Stomach smooth muscle (tissue), 2 donors: Measurements from ENCODE around the gene DMXL2.
A peak's percentile ranks its signal among the peaks of the same experiment; 100 is the strongest.
"Not testable (repeated sequence)": the region's sequence is repeated elsewhere in the genome, so short reads cannot be mapped to it uniquely, and the experiment has no call there.

Experiments used
- H3K27ac ChIP-seq: one replicate; pipeline ENCODE4 v1.7.0; 2013; ENCODE audit warnings: mild to moderate bottlenecking, low read length, inconsistent platforms
- H3K27me3 ChIP-seq, 2 donors: one replicate each; pipeline ENCODE4 v1.7.0; 2013; ENCODE audit warnings: low read length in 2 of 2; ENCODE audit not compliant: insufficient read depth in 2 of 2, control insufficient read depth in 1 of 2
- H3K36me3 ChIP-seq, 2 donors: one replicate each; pipeline ENCODE4 v1.7.0; 2013; ENCODE audit warnings: low read length in 2 of 2; ENCODE audit not compliant: control insufficient read depth in 2 of 2, insufficient read depth in 2 of 2
- H3K4me1 ChIP-seq: one replicate; pipeline ENCODE4 v1.7.0; 2013; ENCODE audit warnings: low read length; ENCODE audit not compliant: control insufficient read depth, insufficient read depth
- H3K4me3 ChIP-seq, 2 donors: one replicate each; pipeline ENCODE4 v1.7.0; 2013; ENCODE audit warnings: low read length in 2 of 2
- H3K9ac ChIP-seq, 2 donors: one replicate each; pipeline ENCODE4 v1.7.0; 2013; ENCODE audit warnings: low read length in 2 of 2, mild to moderate bottlenecking in 1 of 2
- H3K9me3 ChIP-seq, 2 donors: one replicate each; pipeline ENCODE4 v1.7.0; 2013; ENCODE audit warnings: low read length in 2 of 2; ENCODE audit not compliant: control insufficient read depth in 2 of 2
- donor health status: healthy.
- donor health status: Pancreatic carcinoma.

The DMXL2 gene

GRCh38 chr15:51622604-51623370, at the start of gene DMXL2:
TSS of gene DMXL2 (minus strand) at chr15:51622771. CDS start at chr15:51622545, 226 bp downstream.
- Histone ChIP-seq H3K4me3 (peak within 1 kb of the TSS; percentile 81 to 90), H3K36me3 (no peaks in the 10 kb centered on the region), H3K27ac (peak within 1 kb of the TSS; percentile 47), H3K4me1 (no peaks in the 10 kb centered on the region), H3K9me3 (no peaks in the 10 kb centered on the region), H3K27me3 (no peaks in the 10 kb centered on the region), H3K9ac (peak within 1 kb of the TSS; percentile 62 to 75)

GRCh38 chr15:51672155-51672687, 49.6 kb upstream of the DMXL2 start:
- Histone ChIP-seq H3K36me3 (no peaks in the 10 kb centered on the region), H3K9ac (no peak overlapping the region), H3K27ac (no peak overlapping the region), H3K27me3 (peaks cover 0 to 9% of the 10 kb centered on the region in 2 donors), H3K4me1 (no peaks in the 10 kb centered on the region), H3K9me3 (no peaks in the 10 kb centered on the region), H3K4me3 (no peak overlapping the region)

- H3K36me3 ChIP-seq, result no peaks in the 10 kb centered on the region
- no peak overlapping the region for H3K27ac ChIP-seq
- H3K27me3 ChIP-seq, result peaks cover 0 to 7% of the 10 kb centered on the region in 2 donors
- H3K4me3 ChIP-seq, result no peak overlapping the region
- no peak overlapping the region for H3K9ac ChIP-seq
- no peaks in the 10 kb centered on the region for H3K4me1 ChIP-seq
- no peaks in the 10 kb centered on the region for H3K9me3 ChIP-seq
Observed at GRCh38 chr15:51669381-51669780, 46.8 kb upstream of the DMXL2 start.

GRCh38 chr15:51668446-51668845, 45.9 kb upstream of the DMXL2 start:
- Histone ChIP-seq H3K4me3 (no peak overlapping the region), H3K36me3 (no peaks in the 10 kb centered on the region), H3K4me1 (no peaks in the 10 kb centered on the region), H3K9ac (no peak overlapping the region), H3K9me3 (no peaks in the 10 kb centered on the region), H3K27me3 (peaks cover 0 to 7% of the 10 kb centered on the region in 2 donors), H3K27ac (no peak overlapping the region)

GRCh38 chr15:51667478-51667877, 44.9 kb upstream of the DMXL2 start:
- H3K27me3 ChIP-seq, result peaks cover 0 to 7% of the 10 kb centered on the region in 2 donors
- H3K9me3 ChIP-seq, result no peaks in the 10 kb centered on the region
- H3K4me1 ChIP-seq, result no peaks in the 10 kb centered on the region
- no peaks in the 10 kb centered on the region for H3K36me3 ChIP-seq
- no peak overlapping the region for H3K9ac ChIP-seq
- H3K27ac ChIP-seq, result no peak overlapping the region
- H3K4me3 ChIP-seq, result no peak overlapping the region

- Histone ChIP-seq H3K9me3 (no peaks in the 10 kb centered on the region), H3K4me1 (no peaks in the 10 kb centered on the region), H3K36me3 (no peaks in the 10 kb centered on the region), H3K27ac (no peak overlapping the region), H3K4me3 (no peak overlapping the region), H3K9ac (no peak overlapping the region), H3K27me3 (no peaks in the 10 kb centered on the region)
Observed at GRCh38 chr15:51661072-51661471, 38.5 kb upstream of the DMXL2 start.

- Histone ChIP-seq H3K36me3 (no peaks in the 10 kb centered on the region), H3K27me3 (no peaks in the 10 kb centered on the region), H3K4me3 (no peak overlapping the region), H3K4me1 (no peaks in the 10 kb centered on the region), H3K9ac (no peak overlapping the region), H3K27ac (no peak overlapping the region), H3K9me3 (no peaks in the 10 kb centered on the region)
Observed at GRCh38 chr15:51658664-51659063, 36.1 kb upstream of the DMXL2 start.

- not testable (repeated sequence) for H3K9ac ChIP-seq, H3K27ac ChIP-seq, H3K27me3 ChIP-seq, H3K36me3 ChIP-seq, H3K9me3 ChIP-seq, H3K4me3 ChIP-seq, H3K4me1 ChIP-seq
Observed at GRCh38 chr15:51655401-51656057, 33.0 kb upstream of the DMXL2 start.

- no peaks in the 10 kb centered on the region for H3K9me3 ChIP-seq
- no peaks in the 10 kb centered on the region for H3K4me1 ChIP-seq
- no peak overlapping the region for H3K27ac ChIP-seq
- H3K36me3 ChIP-seq, result no peaks in the 10 kb centered on the region
- H3K9ac ChIP-seq, result no peak overlapping the region
- H3K4me3 ChIP-seq, result no peak overlapping the region
- no peaks in the 10 kb centered on the region for H3K27me3 ChIP-seq
Observed at GRCh38 chr15:51652084-51652668, 29.6 kb upstream of the DMXL2 start.

- Histone ChIP-seq H3K9ac (no peak overlapping the region), H3K4me1 (no peaks in the 10 kb centered on the region), H3K4me3 (no peak overlapping the region), H3K27me3 (no peaks in the 10 kb centered on the region), H3K9me3 (no peaks in the 10 kb centered on the region), H3K36me3 (no peaks in the 10 kb centered on the region), H3K27ac (no peak overlapping the region)
Observed at GRCh38 chr15:51649659-51650521, 27.3 kb upstream of the DMXL2 start.
